GM21576 (cell line): ENCODE results near the gene MAJIN.
"Not testable (repeated sequence)": the region's sequence is repeated elsewhere in the genome, so short reads cannot be mapped to it uniquely, and the experiment has no call there.

Experiments
- ATAC-seq: cut with Tn5 transposase; IDR thresholded peaks from one replicate; pipeline ENCODE4 v1.9.1; 2021; ENCODE audit warnings: mild to moderate bottlenecking, moderate library complexity; ENCODE audit not compliant: unreplicated experiment

MAJIN gene

GRCh38 chr11:64994318-64994717 is 22.4 kb upstream of the MAJIN start:
- ATAC-seq = no peak

GRCh38 chr11:64990222-64990923 is 18.5 kb upstream of the MAJIN start:
- ATAC-seq = no peak

GRCh38 chr11:64989416-64989815 is 17.5 kb upstream of the MAJIN start:
- ATAC-seq = no peak

GRCh38 chr11:64987998-64988854 is 16.3 kb upstream of the MAJIN start:
- ATAC-seq = no peak

GRCh38 chr11:64983339-64983738 is 11.4 kb upstream of the MAJIN start:
- ATAC-seq = not testable (repeated sequence)

GRCh38 chr11:64976651-64977050 is 4.7 kb upstream of the MAJIN start:
- no peak for ATAC-seq

- no peak for ATAC-seq
Measured at GRCh38 chr11:64974124-64974523, 2.2 kb upstream of the MAJIN start.

- no peak for ATAC-seq
Measured at GRCh38 chr11:64970731-64971151, 1.2 kb downstream of the MAJIN start.

- ATAC-seq = no peak
Measured at GRCh38 chr11:64969209-64969608, 2.7 kb downstream of the MAJIN start.

GRCh38 chr11:64967375-64967774 is 4.5 kb downstream of the MAJIN start:
- no peak for ATAC-seq

GRCh38 chr11:64963072-64963631 is 8.8 kb downstream of the MAJIN start:
- no peak for ATAC-seq

GRCh38 chr11:64960719-64961118 is 11.2 kb downstream of the MAJIN start:
- ATAC-seq = no peak

- no peak for ATAC-seq
Measured at GRCh38 chr11:64959498-64959897, 12.4 kb downstream of the MAJIN start.

- no peak for ATAC-seq
Measured at GRCh38 chr11:64954201-64954600, 17.7 kb downstream of the MAJIN start.

GRCh38 chr11:64951529-64951928 is 20.4 kb downstream of the MAJIN start:
- ATAC-seq = no peak

GRCh38 chr11:64947208-64947814 is 24.6 kb downstream of the MAJIN start:
- no peak for ATAC-seq

GRCh38 chr11:64936539-64936938 is 35.4 kb downstream of the MAJIN start:
- ATAC-seq = no peak

- no peak for ATAC-seq
Measured at GRCh38 chr11:64935359-64936081, 36.4 kb downstream of the MAJIN start, which contains the start of gene GPHA2. TSS of gene GPHA2 (minus strand) at chr11:64935893. CDS start at chr11:64935460, 433 bp downstream.

- no peak for ATAC-seq
Measured at GRCh38 chr11:64934682-64935358, 37.1 kb downstream of the MAJIN start.
